ENCODE measurements around the gene CYS1.
"Not testable (repeated sequence)": the region's sequence is repeated elsewhere in the genome, so short reads cannot be mapped to it uniquely, and the experiment has no call there.

Gene CYS1

GRCh38 chr2:10028407-10028987 lies 51.7 kb downstream of the CYS1 start:
- DNase-seq: no peak

- no peak for DNase-seq
Observed at GRCh38 chr2:10027660-10028330, 52.4 kb downstream of the CYS1 start.

GRCh38 chr2:10026940-10027569 lies 53.2 kb downstream of the CYS1 start:
- no peak for DNase-seq

GRCh38 chr2:10022966-10023662 lies 57.1 kb downstream of the CYS1 start:
- no peak for DNase-seq

- DNase-seq: no peak
Observed at GRCh38 chr2:10022445-10022844, 57.8 kb downstream of the CYS1 start.

GRCh38 chr2:10022041-10022421 lies 58.2 kb downstream of the CYS1 start:
- DNase-seq: no peak

- no peak for DNase-seq
Observed at GRCh38 chr2:10019602-10020400, 60.4 kb downstream of the CYS1 start.

- no peak for DNase-seq
Observed at GRCh38 chr2:10019174-10019573, 61.0 kb downstream of the CYS1 start.

GRCh38 chr2:10017313-10017941 lies 62.8 kb downstream of the CYS1 start:
- no peak for DNase-seq

GRCh38 chr2:10016802-10017258 lies 63.4 kb downstream of the CYS1 start:
- DNase-seq: no peak

GRCh38 chr2:10016001-10016801 lies 64.0 kb downstream of the CYS1 start:
- no peak for DNase-seq

- DNase-seq: not testable (repeated sequence)
Observed at GRCh38 chr2:10015376-10015989, 64.7 kb downstream of the CYS1 start.

GRCh38 chr2:10014418-10015190 lies 65.6 kb downstream of the CYS1 start:
- no peak for DNase-seq

GRCh38 chr2:10013651-10014417 lies 66.4 kb downstream of the CYS1 start:
- DNase-seq: not testable (repeated sequence)

- DNase-seq: no peak
Observed at GRCh38 chr2:10012963-10013461, 67.2 kb downstream of the CYS1 start.

- not testable (repeated sequence) for DNase-seq
Observed at GRCh38 chr2:10012366-10012962, 67.7 kb downstream of the CYS1 start.

GRCh38 chr2:10011606-10012325 lies 68.4 kb downstream of the CYS1 start:
- DNase-seq: not testable (repeated sequence)
